Endodermal cell (in vitro differentiated cells): ENCODE results near the gene PPIE. TPM values are rescaled to one million over a fixed set of nuclear protein-coding genes. Genes with fewer than 3 reads are reported as not detected.

Source experiments
- DNase-seq: peaks from one replicate; pipeline ENCODE4 v3.0.0-alpha.2; 2017
- H3K27ac ChIP-seq: 2 replicates; pipeline ENCODE4 v1.5.1; 2013; ENCODE audit warnings: mild to moderate bottlenecking, low read depth, low read length, moderate library complexity
- H3K27me3 ChIP-seq: 2 replicates; pipeline ENCODE4 v1.6.1; 2013; ENCODE audit warnings: mild to moderate bottlenecking, low read length, moderate library complexity; ENCODE audit not compliant: insufficient read depth, control insufficient read depth, poor library complexity, severe bottlenecking
- H3K36me3 ChIP-seq: 2 replicates; pipeline ENCODE4 v1.7.0; 2013; ENCODE audit warnings: mild to moderate bottlenecking, low read length, moderate library complexity; ENCODE audit not compliant: control insufficient read depth, insufficient read depth
- H3K4me1 ChIP-seq: one replicate; pipeline ENCODE4 v1.7.0; 2013; ENCODE audit warnings: low read length; ENCODE audit not compliant: control insufficient read depth, insufficient read depth
- H3K4me3 ChIP-seq: 2 replicates; pipeline ENCODE4 v1.5.1; 2013; ENCODE audit warnings: mild to moderate bottlenecking, low read length, moderate library complexity
- H3K9ac ChIP-seq: 2 replicates; pipeline ENCODE4 v1.6.1; 2013; ENCODE audit warnings: mild to moderate bottlenecking, low read length, moderate library complexity; ENCODE audit not compliant: poor library complexity, severe bottlenecking; ENCODE audit errors: extremely low read depth
- H3K9me3 ChIP-seq: 2 replicates; pipeline ENCODE4 v1.6.1; 2013; ENCODE audit warnings: mild to moderate bottlenecking, low read length, moderate library complexity; ENCODE audit not compliant: control insufficient read depth
- H3K27ac Mint-ChIP-seq: 2 replicates; pipeline ENCODE4 v1.8.0; 2020; ENCODE audit warnings: mixed read lengths
- H3K27me3 Mint-ChIP-seq: 2 replicates; pipeline ENCODE4 v1.8.0; 2021; ENCODE audit warnings: mild to moderate bottlenecking, mixed read lengths; ENCODE audit not compliant: insufficient read depth
- H3K36me3 Mint-ChIP-seq: 2 replicates; pipeline ENCODE4 v1.8.0; 2020; ENCODE audit warnings: low read depth, mixed read lengths
- H3K4me1 Mint-ChIP-seq: 2 replicates; pipeline ENCODE4 v1.8.0; 2020; ENCODE audit warnings: mixed read lengths
- H3K4me3 Mint-ChIP-seq: 2 replicates; pipeline ENCODE4 v1.8.0; 2020; ENCODE audit warnings: mild to moderate bottlenecking, moderate library complexity, mixed read lengths
- H3K9me3 Mint-ChIP-seq: 2 replicates; pipeline ENCODE4 v1.8.0; 2020; ENCODE audit warnings: mild to moderate bottlenecking, mixed read lengths
- WGBS, 2 experiments: methylation state at CpG; one replicate each; pipeline versions ENCODE4 v1.1.5 to v1.1.7; 2013; ENCODE audit warnings: missing lambda C conversion rate in 2 of 2, mixed read lengths in 1 of 2; ENCODE audit not compliant: insufficient coverage in 1 of 2, insufficient read length in 1 of 2; 5-methylcytosine and 5-hydroxymethylcytosine counted together
- long read RNA-seq, 4 experiments: library from polyadenylated mRNA in 2 of 4; library from RNA in 1 of 4; library from capped mRNA in 1 of 4; stranded (forward) in 3 of 4; unstranded in 1 of 4; transcript quantifications; one replicate each; pipeline ENCODE4 v2.0.0, GENCODE V29; 2020 to 2021; ENCODE audit warnings: inconsistent platforms in 1 of 4
- polyA plus RNA-seq, 2 experiments: library from polyadenylated mRNA; stranded (reverse); fragments of 50-300 nt; gene quantifications; one replicate each; pipeline ENCODE4 v1.2.3, GENCODE V29; 2013
- total RNA-seq, 2 donors: library from RNA; stranded (reverse); fragmentation: NEBNext Ultra II Directional in 1 of 2; extraction: Animal tissue kit (Norgen Biotek cat#: 25700) in 1 of 2; gene quantifications; 2 replicates in 1 of 2; 3 replicates in 1 of 2; pipeline ENCODE4 v1.2.1, GENCODE V29; 2021
- TF ChIP-seq, protein P1 (sequence below): fragments of 200-600 bp; sonication (generic); conservative IDR thresholded peaks from 2 replicates; pipeline ENCODE4 v1.5.0; 2021; ENCODE audit warnings: antibody characterized with exemption, mild to moderate bottlenecking

The PPIE gene
- 10 to 100 TPM; 39.5 to 59.4 TPM for total RNA-seq
- 51.8 TPM for polyA plus RNA-seq (2013, experiment 1 of 2)
- polyA plus RNA-seq (2013, experiment 2 of 2), result 46.9 TPM
- long read RNA-seq, experiment 1, transcript PPIE-201 (10 exons, 1,277 nt), result major isoform, 7 of 30 reads
- long read RNA-seq, experiment 1, partial matches to known transcripts, result 16 of 30 reads
- long read RNA-seq, experiment 1, other reads (novel, unspliced or antisense), result 7 of 30 reads
- long read RNA-seq, experiment 2, transcript PPIE-201 (10 exons, 1,277 nt), result major isoform, 99 of 145 reads
- long read RNA-seq, experiment 2, partial matches to known transcripts, result 5 of 145 reads
- long read RNA-seq, experiment 2, other reads (novel, unspliced or antisense), result 36 of 145 reads
- long read RNA-seq, experiment 3, transcript PPIE-201 (10 exons, 1,277 nt), result major isoform, 125 of 187 reads
- long read RNA-seq, experiment 3, partial matches to known transcripts, result 7 of 187 reads
- long read RNA-seq, experiment 3, other reads (novel, unspliced or antisense), result 50 of 187 reads
- long read RNA-seq, experiment 4, transcript PPIE-201 (10 exons, 1,277 nt), result major isoform, 141 of 182 reads
- long read RNA-seq, experiment 4, partial matches to known transcripts, result 6 of 182 reads
- long read RNA-seq, experiment 4, other reads (novel, unspliced or antisense), result 30 of 182 reads

DNA sequence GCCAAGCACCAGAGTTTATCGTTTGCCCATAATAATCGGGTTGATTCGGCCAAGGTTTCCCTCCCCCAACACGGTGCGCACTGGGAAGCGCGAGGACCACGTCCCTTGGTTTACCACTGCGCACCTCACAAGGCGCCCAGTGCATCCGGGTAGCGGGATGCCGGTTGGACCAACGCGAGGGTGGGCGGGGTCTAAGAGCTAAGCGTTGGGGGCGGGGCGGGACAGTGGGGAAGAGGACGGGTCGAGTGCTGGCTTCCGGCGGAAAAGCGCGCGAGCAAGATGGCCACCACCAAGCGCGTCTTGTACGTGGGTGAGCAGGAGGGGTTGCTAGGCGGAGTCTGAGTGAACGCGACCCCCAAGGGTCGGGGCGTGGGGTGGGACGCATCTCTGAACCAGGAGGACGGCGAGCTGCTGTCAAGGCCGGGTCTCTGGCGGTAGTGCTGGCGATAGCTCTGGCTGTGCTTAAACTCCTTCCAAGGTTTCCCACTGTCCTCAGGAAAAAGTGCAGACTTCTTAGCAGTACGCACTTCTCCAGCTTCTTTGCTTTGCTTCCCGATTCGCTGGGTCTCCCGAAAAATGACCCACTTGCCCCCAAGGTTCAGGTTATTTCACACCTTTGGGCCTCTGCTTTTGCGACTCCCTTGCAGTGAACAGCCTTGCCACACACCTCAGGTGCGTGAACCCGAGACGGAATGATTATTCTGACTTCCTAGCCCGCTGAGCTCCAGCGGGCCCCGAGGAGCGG lies at the start of gene PPIE:
PPIE (plus strand) TSS at position 261 of the 745 bp plus-strand sequence; CDS start at position 280, 19 bp downstream.
- Histone ChIP-seq H3K36me3 (peaks cover 35% of the 10 kb centered on the region), H3K27me3 (peaks cover 42% of the 10 kb centered on the region), H3K4me1 (no peaks in the 10 kb centered on the region), H3K9ac (peak within 1 kb of the TSS; percentile 82), H3K27ac (no peak within 1 kb of the TSS), H3K9me3 (no peaks in the 10 kb centered on the region), H3K4me3 (peak within 1 kb of the TSS; percentile 99)
- peaks cover 27% of the 10 kb centered on the region for H3K36me3 Mint-ChIP-seq
- H3K27ac Mint-ChIP-seq, result peak within 1 kb of the TSS; percentile 96
- peaks cover 6% of the 10 kb centered on the region for H3K9me3 Mint-ChIP-seq
- H3K27me3 Mint-ChIP-seq, result peaks cover 51% of the 10 kb centered on the region
- TF ChIP-seq, protein P1, sequence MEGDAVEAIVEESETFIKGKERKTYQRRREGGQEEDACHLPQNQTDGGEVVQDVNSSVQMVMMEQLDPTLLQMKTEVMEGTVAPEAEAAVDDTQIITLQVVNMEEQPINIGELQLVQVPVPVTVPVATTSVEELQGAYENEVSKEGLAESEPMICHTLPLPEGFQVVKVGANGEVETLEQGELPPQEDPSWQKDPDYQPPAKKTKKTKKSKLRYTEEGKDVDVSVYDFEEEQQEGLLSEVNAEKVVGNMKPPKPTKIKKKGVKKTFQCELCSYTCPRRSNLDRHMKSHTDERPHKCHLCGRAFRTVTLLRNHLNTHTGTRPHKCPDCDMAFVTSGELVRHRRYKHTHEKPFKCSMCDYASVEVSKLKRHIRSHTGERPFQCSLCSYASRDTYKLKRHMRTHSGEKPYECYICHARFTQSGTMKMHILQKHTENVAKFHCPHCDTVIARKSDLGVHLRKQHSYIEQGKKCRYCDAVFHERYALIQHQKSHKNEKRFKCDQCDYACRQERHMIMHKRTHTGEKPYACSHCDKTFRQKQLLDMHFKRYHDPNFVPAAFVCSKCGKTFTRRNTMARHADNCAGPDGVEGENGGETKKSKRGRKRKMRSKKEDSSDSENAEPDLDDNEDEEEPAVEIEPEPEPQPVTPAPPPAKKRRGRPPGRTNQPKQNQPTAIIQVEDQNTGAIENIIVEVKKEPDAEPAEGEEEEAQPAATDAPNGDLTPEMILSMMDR, result no peak
- peak; percentile 97 for DNase-seq
- peak within 1 kb of the TSS; percentile 95 for H3K4me3 Mint-ChIP-seq
- 2% methylated on average over 27 to 52 of the region's 52 CpGs for WGBS, 2 experiments
- H3K4me1 Mint-ChIP-seq, result peaks cover 7% of the 10 kb centered on the region

DNA sequence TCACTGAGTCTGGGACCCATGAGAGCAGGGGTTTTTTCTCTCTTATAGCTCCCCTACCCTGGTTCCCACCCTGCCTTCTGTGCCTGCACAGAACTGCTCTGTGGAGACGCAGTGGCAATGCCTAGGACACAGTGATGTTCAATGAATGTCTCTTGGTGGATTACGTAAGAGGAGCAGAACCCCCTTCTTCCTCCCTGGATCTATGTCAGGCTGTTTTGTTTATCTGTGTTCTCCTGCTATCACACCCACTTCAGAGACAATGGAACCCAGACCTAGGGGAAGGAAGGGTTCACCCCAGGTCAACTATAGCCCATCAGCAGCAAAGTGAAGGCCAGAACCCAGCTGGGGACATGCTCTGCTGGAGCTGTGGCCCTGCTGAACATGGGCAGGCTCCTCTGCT lies 49.5 kb upstream of the PPIE start:
- Mint-ChIP-seq H3K36me3 (no peaks in the 10 kb centered on the region), H3K27ac (no peak overlapping the region), H3K4me1 (no peaks in the 10 kb centered on the region), H3K27me3 (peaks cover 100% of the 10 kb centered on the region), H3K9me3 (peaks cover 3% of the 10 kb centered on the region), H3K4me3 (no peak overlapping the region)
- no peak overlapping the region for H3K9ac ChIP-seq
- H3K9me3 ChIP-seq, result no peaks in the 10 kb centered on the region
- no peak for DNase-seq
- no peak overlapping the region for H3K27ac ChIP-seq
- WGBS, 2 experiments, result 30 to 77% methylated on average over 2 of the region's 2 CpGs
- H3K4me3 ChIP-seq, result no peak overlapping the region
- no peaks in the 10 kb centered on the region for H3K36me3 ChIP-seq
- TF ChIP-seq, protein P1, result no peak
- no peaks in the 10 kb centered on the region for H3K4me1 ChIP-seq
- peaks cover 97% of the 10 kb centered on the region for H3K27me3 ChIP-seq

DNA sequence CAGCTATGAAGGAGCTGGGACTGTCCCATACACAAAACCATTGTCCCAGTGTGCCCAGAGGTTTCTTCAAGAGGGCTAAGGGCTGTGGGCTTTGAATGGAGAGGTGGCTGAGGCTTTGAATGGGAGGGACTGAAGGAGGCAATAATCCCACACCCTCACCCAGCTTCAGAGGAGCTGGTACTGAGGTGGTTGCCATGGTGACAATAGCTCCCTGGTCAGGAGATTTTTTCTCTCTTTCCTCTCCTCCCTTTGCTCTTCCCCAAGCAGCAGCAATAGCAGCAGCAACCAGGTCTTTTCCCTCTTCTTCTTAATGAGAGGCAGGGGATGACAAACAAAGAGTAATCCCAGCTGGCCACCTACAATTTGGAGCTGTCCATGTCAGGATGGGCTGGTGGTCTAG lies 49.0 kb upstream of the PPIE start:
- DNase-seq, result no peak
- Histone ChIP-seq H3K4me3 (no peak overlapping the region), H3K4me1 (no peaks in the 10 kb centered on the region), H3K27me3 (peaks cover 97% of the 10 kb centered on the region), H3K27ac (no peak overlapping the region), H3K36me3 (no peaks in the 10 kb centered on the region), H3K9ac (no peak overlapping the region), H3K9me3 (no peaks in the 10 kb centered on the region)
- Mint-ChIP-seq H3K27ac (no peak overlapping the region), H3K27me3 (peaks cover 100% of the 10 kb centered on the region), H3K4me1 (no peaks in the 10 kb centered on the region), H3K4me3 (no peak overlapping the region), H3K36me3 (no peaks in the 10 kb centered on the region), H3K9me3 (peaks cover 1% of the 10 kb centered on the region)
- TF ChIP-seq, protein P1, result no peak
